Measurements from ENCODE around the gene LCN15. TPM values are rescaled to one million over a fixed set of nuclear protein-coding genes. Genes with fewer than 3 reads are reported as not detected.

Gene LCN15
- total and polyA plus RNA-seq, 2 of the 13 experiments (the other 11 are each of a cell fraction or from before 2014, with no cell fraction given): 1.3 to 53.7 TPM

- TF ChIP-seq ZNF501 (CRISPR knock-in tag; IDR thresholded peaks at IDR 0.05) (peak; percentile 51; the same call in 1 of the 2 replicates), ATF1 (CRISPR knock-in tag; IDR thresholded peaks at IDR 0.05) (no peak), GTF3A (CRISPR knock-in tag; conservative IDR thresholded peaks at IDR 0.05) (no peak), SP2 (CRISPR knock-in tag; IDR thresholded peaks at IDR 0.05) (peak; percentile 49), ZNF362 (CRISPR knock-in tag; IDR thresholded peaks at IDR 0.05; ENCODE audit: borderline replicate concordance) (no peak), ZNF232 (CRISPR knock-in tag; IDR thresholded peaks at IDR 0.05; ENCODE audit: borderline replicate concordance) (no peak), ZNF607 (CRISPR knock-in tag; IDR thresholded peaks at IDR 0.05; ENCODE audit: borderline replicate concordance) (peak; percentile 82; the same call in 1 of the 2 replicates), LCORL (IDR thresholded peaks at IDR 0.05) (no peak), LCORL (CRISPR knock-in tag; IDR thresholded peaks at IDR 0.05) (no peak), ZNF343 (CRISPR knock-in tag; IDR thresholded peaks at IDR 0.05) (no peak), CERS6 (CRISPR knock-in tag; IDR thresholded peaks at IDR 0.05) (no peak), RAD51 (IDR thresholded peaks at IDR 0.05; ENCODE audit: borderline replicate concordance) (no peak), THAP9 (CRISPR knock-in tag; IDR thresholded peaks at IDR 0.05; ENCODE audit: borderline replicate concordance) (peak; percentile 72; the same call in 1 of the 2 replicates), CSRNP1 (CRISPR knock-in tag; IDR thresholded peaks at IDR 0.05) (peak; percentile 73; the same call in 1 of the 2 replicates), ZNF510 (CRISPR knock-in tag; IDR thresholded peaks at IDR 0.05; ENCODE audit: low read depth) (no peak), MIER3 (CRISPR knock-in tag; IDR thresholded peaks at IDR 0.05; ENCODE audit: borderline replicate concordance) (peak; percentile 53; the same call in 1 of the 2 replicates), ZNF558 (CRISPR knock-in tag; IDR thresholded peaks at IDR 0.05; ENCODE audit: borderline replicate concordance) (no peak), FOXP4 (CRISPR knock-in tag; IDR thresholded peaks at IDR 0.05) (peak; percentile 51; the same call in 1 of the 2 replicates)
Observed at GRCh38 chr9:136790640-136791515, 26.6 kb upstream of the LCN15 start, which contains the start of gene TMEM141 (continued).
